HG03520 (cell line): ENCODE results near the gene PQBP1.

Experiments used
- ATAC-seq: cut with Tn5 transposase; IDR thresholded peaks from one replicate; pipeline ENCODE4 v1.9.1; 2021; ENCODE audit warnings: mild to moderate bottlenecking, moderate library complexity; ENCODE audit not compliant: unreplicated experiment

PQBP1 gene

GRCh38 chrX:48920718-48921104, 23.0 kb downstream of the PQBP1 start:
- ATAC-seq: no peak

GRCh38 chrX:48923771-48924170, 26.0 kb downstream of the PQBP1 start:
- ATAC-seq: no peak

GRCh38 chrX:48924270-48924669, 26.5 kb downstream of the PQBP1 start:
- ATAC-seq: no peak

- no peak for ATAC-seq
These were observed 29.4 kb downstream of the PQBP1 start for GRCh38 chrX:48927123-48927522.

GRCh38 chrX:48927736-48928382, 30.1 kb downstream of the PQBP1 start:
- ATAC-seq: no peak

GRCh38 chrX:48933757-48934156, 36.0 kb downstream of the PQBP1 start:
- ATAC-seq: no peak

- ATAC-seq: no peak
These were observed 37.0 kb downstream of the PQBP1 start for GRCh38 chrX:48934581-48935300.

GRCh38 chrX:48935301-48935670, 37.6 kb downstream of the PQBP1 start:
- ATAC-seq: no peak

- no peak for ATAC-seq
These were observed 38.8 kb downstream of the PQBP1 start for GRCh38 chrX:48936429-48937053.

GRCh38 chrX:48937054-48937907, 39.6 kb downstream of the PQBP1 start:
- ATAC-seq: peak; percentile 68

- ATAC-seq: peak; percentile 56
These were observed 41.1 kb downstream of the PQBP1 start for GRCh38 chrX:48938721-48939425.

GRCh38 chrX:48939524-48940228, 41.9 kb downstream of the PQBP1 start:
- no peak for ATAC-seq

- ATAC-seq: no peak
These were observed 42.8 kb downstream of the PQBP1 start for GRCh38 chrX:48940404-48940955.

GRCh38 chrX:48942895-48943294, 45.2 kb downstream of the PQBP1 start:
- ATAC-seq: no peak

GRCh38 chrX:48945517-48946348, 48.0 kb downstream of the PQBP1 start:
- no peak for ATAC-seq

- no peak for ATAC-seq
These were observed 50.9 kb downstream of the PQBP1 start for GRCh38 chrX:48948589-48948988.
